Astrocyte of the hippocampus (primary cell): ENCODE data around the gene ARHGAP45.

Source experiments
- DNase-seq: peaks from one replicate; pipeline ENCODE4 v3.0.0; 2011; ENCODE audit warnings: low read depth, low spot score

The ARHGAP45 gene

DNA sequence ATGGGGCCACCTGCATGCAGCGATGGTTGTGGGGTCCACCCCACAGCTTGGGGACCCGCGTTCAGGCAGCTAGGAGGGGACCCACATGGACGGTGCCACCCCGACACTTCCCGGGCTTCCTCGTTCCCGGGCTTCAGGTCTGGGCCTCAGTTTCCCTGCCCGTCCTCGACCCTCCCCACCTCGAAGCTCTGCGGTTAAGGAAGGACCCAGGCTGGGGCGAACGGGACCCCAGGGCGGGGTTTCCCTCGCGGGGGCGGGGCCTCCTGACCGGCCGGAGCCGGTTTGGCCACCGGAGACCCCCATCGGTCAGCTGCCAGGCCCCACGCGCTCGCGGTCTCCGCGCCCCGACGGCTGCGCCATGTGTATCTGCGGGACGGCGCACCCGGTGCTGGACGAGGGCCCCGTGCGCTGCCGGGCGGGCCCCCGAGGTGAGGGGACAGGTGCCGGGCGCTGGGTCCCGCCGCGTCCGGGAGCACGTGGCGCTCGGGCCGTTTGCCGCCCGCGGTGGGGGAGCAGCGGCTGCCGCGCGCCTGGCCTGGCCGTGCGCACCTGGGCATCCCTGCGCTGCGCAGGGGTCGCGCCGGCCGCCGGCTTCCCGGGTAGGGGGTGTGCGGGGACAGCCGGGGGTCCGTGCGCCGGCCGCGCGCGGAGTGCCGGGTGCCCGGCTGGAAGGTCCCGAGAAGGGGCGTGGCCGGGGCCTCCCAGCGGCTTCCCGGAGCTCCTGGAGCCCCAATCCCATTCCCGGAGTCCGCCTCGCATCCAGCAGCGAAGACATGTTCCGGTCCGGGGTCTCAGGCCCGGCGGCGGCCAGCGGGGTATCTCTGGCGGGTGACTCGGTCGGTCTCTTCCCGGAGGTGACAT is 4.2 kb downstream of the ARHGAP45 start:
- no peak for DNase-seq

DNA sequence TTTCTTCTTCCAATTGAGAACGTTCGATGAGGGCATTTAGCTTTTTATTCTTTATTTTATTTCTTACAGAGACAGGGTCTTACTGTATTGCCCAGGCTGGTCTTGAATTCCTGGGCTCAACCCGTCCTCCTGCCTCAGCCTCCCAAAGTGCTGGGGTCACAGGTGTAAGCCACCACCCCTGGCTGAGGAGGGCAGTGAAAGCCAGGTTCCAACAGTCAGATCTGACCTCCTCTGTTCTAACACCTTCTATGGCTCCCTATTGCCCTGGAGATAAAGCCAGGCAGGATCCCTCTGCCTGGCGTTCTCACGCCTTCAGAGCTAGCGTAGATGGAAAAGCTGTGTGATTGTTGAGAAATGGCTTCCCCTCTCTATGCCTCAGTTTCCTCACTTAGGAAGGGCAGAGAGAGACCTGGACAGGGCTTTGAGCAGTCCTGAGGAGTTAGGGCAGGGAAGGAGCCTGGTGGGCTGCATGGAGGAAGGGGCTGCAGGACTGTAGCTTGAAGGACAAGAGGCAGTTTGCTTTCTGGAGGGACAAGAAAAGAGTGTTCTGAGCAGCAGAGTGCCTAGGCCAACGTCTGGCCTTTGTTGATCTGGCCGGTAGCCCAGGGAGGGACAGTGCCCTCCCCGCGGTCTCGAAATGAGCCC is 5.5 kb downstream of the ARHGAP45 start:
- DNase-seq = no peak

DNA sequence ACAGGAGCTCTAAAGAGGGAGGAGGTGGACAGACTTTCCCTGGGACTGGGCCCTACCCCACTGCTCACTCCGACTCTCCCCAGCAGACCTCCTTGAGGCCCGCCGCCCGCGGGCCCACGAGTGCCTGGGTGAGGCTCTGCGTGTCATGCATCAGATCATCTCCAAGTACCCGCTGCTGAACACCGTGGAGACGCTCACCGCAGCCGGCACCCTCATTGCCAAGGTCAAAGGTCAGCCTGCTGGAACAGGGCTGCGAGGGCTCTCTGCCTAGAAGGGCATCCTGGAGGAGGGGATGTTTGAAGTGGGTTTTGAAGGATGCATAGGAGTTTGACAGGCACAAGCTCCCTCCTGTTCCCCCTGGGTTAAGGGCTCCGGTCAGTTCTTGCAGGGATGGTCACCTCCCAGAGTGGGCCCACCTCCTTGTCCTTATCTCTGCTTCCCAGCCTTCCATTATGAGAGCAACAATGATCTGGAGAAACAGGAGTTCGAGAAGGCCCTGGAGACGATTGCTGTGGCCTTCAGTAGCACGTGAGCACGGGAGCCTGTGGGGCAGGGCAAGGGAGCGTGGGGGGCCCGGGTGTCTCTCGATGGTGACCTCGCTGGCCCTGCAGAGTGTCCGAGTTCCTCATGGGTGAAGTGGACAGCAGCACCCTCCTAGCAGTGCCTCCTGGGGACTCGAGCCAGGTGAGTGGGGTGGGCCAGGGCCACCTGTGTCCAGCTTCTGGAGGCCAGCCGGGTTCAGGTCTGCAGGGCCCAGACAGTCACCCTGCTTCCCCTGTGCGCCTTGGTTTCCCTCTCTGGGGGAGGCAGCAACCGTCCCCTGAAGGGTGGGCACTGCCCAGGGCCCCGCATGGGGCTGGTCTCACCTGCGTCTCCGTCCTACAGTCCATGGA is 6.3 kb downstream of the ARHGAP45 start:
- no peak for DNase-seq

DNA sequence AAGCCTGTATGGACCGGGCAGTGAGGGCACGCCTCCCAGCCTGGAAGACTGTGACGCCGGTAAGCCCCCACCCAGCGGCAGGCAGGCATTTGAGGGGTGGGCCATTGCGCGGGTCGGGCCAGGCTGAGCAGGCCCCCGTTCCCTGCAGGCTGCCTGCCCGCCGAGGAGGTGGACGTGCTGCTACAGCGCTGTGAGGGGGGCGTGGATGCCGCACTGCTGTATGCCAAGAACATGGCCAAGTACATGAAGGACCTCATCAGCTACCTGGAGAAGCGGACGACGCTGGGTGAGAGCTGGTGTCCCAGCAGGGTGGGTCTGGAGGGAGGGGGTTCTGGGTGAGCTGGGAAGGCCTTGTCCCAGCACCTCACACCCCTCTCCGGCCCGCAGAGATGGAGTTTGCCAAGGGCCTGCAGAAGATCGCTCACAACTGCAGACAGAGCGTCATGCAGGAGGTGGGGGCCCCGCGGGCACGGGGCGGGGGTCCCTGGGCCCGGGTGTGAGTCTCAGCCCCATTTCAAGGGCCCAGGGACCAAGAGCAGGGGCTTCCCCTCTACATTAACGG is 7.1 kb downstream of the ARHGAP45 start:
- no peak for DNase-seq

DNA sequence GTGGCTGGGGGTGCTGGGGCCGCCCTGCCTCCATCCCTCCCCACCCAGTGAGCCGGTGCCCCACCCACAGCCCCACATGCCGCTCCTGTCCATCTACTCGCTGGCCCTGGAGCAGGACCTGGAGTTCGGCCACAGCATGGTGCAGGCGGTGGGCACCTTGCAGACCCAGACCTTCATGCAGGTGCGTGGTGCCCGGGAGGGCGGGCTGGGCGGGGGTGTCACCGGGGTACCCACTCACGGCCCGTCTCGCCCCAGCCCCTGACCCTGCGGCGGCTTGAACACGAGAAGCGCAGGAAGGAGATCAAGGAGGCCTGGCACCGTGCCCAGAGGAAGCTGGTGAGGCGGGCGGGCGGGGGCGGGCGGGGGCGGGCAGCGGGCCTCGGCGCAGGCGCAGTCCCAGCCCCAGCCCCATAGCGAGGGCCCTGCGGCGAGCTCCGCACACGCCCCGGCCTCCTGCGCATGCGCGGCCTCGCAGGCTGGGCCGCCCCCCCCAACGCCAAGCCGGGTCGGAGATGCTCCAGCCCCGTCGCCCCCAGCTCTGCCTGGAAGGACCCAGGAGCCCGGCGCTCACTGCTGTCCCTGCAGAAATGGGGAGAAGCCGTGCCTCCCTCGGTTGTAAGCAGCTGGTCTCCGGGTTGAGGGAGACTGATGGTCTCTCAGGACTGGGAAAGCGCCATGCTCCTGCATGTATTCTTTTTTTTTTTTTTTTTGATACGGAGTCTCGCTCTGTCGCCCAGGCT is 7.7 kb downstream of the ARHGAP45 start:
- DNase-seq = peak; percentile 46

DNA sequence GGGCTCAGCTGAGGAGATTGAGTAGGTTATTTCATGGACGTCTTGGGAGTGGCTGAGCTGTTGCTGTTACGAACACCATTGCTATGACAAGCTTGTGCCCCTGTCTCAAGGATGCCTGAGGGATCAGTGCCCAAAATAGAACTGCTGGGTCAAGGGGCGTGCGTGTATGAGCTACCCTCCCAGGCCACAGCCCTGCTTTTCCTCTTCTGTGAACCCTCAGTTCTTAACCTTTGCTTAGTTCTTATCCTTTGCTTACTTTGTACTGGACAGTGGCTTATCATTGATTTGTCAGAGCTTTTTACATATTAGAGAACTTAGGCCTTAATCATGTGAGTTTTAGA is 9.0 kb downstream of the ARHGAP45 start:
- DNase-seq = no peak

DNA sequence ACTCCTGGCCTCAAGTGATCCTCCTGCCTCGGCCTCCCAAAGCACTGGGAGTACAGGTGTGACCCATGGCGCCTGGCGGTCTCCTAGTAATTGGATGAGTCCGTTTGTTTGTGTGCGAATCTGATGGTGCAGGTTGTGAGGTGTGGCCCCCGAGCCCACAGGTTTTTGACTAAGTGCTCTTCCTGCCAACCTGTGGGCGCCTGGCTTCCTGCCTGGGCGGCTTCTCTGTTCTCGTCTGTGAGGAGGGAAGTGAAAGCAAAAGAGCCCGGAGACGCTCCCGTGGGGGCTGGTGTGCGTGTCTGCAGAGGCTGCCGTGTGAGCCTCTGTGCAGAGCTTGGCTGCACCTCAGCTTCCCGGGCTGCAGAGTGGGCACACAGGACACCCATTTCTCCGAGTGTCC is 10.0 kb downstream of the ARHGAP45 start:
- DNase-seq = no peak

DNA sequence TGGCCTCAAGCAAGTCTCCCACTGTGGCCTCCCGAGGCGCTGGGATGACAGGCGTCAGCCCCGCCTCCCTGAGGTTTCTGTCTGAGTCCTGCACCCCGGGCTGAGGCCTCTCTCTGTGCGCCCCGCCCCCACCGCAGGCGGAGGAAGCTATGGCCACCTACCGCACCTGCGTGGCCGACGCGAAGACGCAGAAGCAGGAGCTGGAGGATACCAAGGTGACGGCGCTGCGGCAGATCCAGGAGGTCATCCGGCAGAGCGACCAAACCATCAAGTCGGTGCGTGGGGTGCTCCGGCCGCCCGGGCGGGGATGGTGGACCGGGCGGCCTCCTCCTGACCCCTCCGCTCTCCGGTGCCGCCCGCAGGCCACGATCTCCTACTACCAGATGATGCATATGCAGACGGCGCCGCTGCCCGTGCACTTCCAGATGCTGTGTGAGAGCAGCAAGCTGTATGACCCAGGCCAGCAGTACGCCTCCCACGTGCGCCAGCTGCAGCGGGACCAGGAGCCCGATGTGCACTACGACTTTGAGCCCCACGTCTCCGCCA is 12.7 kb downstream of the ARHGAP45 start:
- DNase-seq = no peak

DNA sequence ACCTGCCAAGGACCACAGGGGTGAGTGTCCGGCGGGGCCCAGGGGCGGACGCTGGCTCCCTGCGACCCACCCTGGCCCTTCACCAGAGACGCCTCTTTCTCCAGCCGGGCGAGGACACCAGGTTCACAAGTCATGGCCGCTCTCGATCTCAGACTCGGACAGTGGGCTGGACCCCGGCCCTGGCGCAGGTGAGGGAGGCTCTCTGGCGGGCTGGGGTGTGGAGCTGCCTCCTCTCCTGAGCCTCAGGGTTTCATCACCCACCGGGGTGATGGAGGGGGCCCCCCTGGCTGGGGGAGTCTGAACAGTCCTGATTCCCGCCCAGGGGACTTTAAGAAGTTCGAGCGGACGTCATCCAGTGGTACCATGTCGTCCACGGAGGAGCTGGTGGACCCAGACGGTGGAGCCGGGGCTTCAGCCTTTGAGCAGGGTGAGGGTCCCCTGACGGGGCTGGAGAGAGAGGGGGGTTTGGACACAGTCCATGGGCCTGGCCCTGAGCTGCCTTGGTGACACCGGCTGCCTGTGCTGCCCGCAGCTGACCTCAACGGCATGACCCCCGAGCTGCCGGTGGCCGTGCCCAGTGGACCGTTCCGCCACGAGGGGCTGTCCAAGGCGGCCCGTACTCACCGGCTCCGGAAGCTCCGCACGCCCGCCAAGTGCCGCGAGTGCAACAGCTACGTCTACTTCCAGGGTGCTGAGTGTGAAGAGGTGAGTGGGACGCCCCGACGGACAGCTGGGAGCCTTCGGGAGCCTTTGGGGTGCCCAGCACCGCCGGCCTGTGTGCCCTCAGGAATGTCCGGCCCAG is 13.6 kb downstream of the ARHGAP45 start:
- DNase-seq = no peak

DNA sequence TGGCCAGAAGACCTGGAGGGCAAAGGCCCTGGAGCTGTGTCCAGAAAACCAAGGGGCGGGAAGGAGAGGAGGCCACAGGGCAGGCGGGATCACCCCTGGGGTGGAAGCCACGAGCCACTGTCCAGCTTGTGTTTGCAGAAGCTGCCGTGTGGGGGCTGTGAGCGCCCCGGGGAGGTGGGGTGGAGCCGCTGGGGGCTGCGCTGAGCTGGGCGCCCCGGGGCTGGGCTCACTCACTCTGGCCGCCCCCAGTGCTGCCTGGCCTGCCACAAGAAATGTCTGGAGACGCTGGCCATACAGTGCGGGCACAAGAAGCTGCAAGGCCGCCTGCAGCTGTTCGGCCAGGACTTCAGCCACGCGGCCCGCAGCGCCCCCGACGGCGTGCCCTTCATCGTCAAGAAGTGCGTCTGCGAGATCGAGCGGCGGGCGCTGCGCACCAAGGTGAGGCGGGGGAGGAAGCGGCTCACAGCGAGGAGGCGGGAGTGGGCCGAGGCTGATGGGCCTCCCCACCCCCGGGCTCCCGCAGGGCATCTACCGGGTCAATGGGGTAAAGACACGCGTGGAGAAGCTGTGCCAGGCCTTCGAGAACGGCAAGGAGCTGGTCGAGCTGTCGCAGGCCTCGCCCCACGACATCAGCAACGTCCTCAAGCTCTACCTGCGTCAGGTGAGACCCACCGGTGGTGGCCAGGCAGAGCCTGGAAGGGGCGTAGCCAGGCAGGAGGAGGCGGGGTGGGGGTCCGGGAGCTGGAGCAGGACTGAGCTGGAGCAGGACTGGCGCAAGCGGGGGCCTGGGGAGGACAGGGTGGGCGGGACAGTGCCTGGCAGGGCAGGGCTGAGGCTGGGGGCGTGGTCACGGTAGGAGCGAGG is 14.6 kb downstream of the ARHGAP45 start:
- no peak for DNase-seq

DNA sequence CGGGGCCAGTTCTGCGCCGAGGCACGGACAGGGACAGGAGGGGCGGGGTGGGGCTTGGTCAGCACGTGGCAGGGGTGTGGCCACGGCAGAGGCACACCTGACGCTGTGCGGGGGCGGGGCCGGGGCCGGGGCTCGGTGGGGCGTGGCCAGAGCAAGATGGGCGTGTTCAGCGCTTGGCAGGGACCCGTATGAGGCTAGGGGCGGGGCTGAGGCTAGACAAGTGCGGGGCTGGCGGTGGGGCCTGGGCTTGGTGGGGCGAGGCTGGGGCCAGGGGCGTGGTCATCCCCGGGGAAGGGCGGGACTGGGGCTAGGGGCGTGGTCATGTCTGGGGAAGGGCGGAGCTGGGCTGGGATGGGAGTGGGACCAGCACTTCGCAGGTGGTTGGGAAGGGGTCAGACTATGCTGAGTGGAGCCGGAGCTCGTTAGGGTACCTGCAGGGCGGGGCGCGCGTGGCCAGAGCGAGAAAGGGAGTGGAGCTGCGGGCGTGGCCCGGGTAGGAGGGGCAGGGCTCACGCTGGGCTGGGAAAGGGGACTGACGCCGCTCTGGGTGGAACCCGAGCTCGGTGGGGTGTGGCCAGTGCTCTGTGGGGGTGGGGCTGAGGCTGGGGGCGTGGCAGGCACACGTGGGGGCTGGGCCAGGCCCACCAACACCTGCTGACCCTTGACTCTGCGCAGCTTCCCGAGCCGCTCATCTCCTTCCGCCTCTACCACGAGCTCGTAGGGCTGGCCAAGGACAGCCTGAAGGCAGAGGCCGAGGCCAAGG is 15.4 kb downstream of the ARHGAP45 start:
- DNase-seq = no peak

DNA sequence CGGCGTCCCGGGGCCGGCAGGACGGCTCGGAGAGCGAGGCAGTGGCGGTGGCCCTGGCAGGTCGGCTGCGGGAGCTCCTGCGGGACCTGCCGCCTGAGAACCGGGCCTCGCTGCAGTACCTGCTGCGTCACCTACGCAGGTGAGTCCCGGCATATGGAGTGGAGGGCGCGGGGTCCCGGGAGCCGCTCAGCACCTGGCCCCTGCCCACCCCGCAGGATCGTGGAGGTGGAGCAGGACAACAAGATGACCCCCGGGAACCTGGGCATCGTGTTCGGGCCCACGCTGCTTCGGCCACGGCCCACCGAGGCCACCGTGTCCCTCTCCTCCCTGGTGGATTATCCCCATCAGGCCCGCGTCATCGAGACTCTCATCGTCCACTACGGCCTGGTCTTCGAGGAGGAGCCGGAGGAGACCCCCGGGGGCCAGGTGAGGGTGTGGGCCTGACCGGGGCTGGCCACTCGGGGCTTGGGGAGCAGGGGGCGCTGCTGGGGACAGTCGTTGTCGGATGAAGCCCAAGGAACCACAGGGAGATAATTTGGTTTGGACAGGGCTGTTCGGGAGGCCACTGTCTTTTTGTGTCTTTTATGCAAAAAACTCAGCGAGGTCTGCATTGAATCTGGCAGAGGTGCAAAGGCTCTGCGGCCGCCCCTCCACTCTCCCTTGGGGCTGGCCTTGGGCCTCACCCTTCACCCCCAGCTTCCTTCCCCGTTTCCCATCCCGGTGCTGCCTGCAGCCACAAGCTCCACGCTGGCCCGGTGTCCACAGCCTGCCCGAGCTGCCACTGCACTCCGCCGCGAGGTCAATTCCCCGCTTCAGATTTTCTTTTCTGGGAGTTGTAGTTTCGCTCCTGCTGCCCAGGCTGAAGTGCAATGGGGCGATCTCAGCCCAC is 16.2 kb downstream of the ARHGAP45 start:
- DNase-seq = no peak

DNA sequence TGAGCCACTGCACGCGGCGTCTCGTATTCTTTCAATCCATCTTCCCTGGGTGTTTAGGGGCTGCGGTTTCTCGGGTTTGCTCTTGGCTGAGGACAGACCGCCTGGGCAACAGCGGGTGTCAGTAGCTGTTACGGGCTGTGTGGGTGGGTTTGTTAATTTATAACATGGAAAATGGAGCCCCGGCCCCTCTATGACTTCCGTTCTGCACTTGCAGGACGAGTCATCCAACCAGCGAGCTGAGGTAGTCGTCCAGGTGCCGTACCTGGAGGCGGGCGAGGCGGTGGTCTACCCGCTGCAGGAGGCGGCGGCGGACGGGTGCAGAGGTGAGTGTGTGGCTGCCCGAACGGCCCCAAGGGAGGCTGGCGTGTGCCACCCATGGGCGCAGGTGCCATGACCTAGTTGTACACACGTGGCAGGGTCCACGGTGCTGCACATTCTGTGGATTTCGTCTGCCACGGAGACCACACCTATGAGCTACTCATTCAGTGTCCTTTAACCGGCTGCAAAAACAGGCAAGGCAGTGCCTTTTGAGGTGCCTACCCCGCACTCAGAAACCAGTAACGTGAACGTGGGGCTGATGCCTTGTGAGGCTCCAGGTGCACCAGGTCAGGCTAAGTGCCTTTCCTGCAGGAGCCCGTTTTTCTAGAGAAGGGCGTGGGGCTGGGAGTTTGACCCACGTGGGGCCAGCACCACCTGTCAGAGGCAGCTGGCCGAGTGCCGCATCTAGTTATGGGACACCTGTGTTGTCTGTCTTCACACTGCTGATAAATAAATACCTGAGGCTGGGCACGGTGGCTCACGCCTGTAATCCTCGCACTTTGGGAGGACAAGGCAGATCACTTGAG is 17.3 kb downstream of the ARHGAP45 start:
- no peak for DNase-seq

DNA sequence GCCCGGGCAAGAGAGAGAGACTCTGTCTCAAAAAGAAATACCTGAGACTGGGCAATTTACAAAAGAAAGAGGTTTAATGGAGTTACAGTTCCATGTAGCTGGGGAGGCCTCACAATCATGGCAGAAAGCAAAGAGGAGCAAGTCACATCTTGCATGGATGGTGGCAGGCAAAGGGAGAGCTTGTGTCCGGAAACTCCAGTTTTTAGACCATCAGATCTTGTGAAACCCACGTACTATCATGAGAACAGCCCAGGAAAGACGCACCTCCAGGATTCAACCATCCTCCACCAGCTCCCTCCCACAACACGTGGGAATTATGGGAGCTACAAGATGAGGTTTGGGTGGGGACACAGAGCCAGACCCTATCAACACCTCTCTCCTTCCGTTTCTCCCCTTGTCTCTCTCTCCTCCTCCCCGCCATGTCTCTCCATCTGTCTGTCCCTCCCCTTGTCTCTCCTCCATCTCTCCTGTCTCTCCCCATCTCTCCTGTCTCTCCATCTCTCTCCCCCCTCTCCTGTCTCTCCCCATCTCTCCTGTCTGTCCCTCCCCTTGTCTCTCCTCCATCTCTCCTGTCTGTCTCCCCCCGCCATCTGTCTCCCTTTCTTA is 18.2 kb downstream of the ARHGAP45 start:
- DNase-seq = no peak

DNA sequence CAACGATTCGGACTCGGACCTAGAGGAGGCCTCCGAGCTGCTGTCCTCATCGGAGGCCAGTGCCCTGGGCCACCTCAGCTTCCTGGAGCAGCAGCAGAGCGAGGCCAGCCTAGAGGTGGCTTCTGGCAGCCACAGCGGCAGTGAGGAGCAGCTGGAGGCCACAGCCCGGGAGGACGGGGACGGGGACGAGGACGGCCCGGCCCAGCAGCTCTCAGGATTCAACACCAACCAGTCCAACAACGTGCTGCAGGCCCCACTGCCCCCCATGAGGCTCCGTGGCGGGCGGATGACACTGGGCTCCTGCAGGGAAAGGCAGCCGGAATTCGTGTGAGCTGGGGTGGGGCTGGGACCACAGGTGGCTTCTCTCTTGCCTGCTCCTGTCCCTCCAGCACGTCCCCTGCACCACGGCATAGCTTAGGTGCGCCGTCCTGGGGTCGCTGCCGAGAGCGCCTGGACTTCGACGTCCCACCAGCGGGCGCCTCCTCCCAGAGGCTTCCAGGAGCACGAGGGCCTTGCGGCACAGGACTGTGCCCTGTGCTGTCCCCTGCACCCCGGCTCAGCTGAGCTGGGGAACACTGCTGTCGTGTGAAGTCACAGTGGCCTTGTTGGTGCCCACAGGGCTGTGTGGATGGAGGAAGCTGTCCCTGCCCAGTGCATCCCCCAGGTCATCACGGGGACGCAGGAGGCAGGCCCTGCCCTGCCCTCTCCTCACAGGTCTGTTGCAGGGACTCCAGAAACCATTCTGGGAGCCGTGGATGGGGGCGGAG is 18.9 kb downstream of the ARHGAP45 start:
- no peak for DNase-seq
